Suprapubic skin (tissue), 4 donors: ENCODE measurements around the gene SPA17.

Source experiments
- CTCF ChIP-seq, 2 donors: fragments of 200-600 bp in 1 of 2; fragments of 450-650 bp in 1 of 2; sonication (generic) in 1 of 2; IDR thresholded peaks; one replicate each; pipeline ENCODE4 v1.5.1; 2016 to 2019; ENCODE audit warnings: antibody characterized with exemption in 2 of 2, mild to moderate bottlenecking in 1 of 2, moderate library complexity in 1 of 2
- EP300 ChIP-seq: sonication (generic); formaldehyde crosslinking; IDR thresholded peaks from one replicate; pipeline ENCODE4 v1.6.1; 2017; ENCODE audit warnings: antibody characterized with exemption
- POLR2A ChIP-seq, 2 donors: fragments of 450-650 bp; IDR thresholded peaks; one replicate each; pipeline ENCODE4 v1.6.1; 2017; ENCODE audit warnings: antibody characterized with exemption in 2 of 2, mild to moderate bottlenecking in 2 of 2, moderate library complexity in 2 of 2
- POLR2AphosphoS5 ChIP-seq, 3 donors: sonication (generic); formaldehyde crosslinking; IDR thresholded peaks; one replicate each; pipeline ENCODE4 v1.6.1; 2017; ENCODE audit warnings: antibody characterized with exemption in 3 of 3

GRCh38 chr11:124648610-124649009, 25.1 kb upstream of the SPA17 start:
- no peak for TF ChIP-seq POLR2A (IDR thresholded peaks at IDR 0.05)
- no peak for TF ChIP-seq POLR2AphosphoS5 (IDR thresholded peaks at IDR 0.05)
- no peak for TF ChIP-seq CTCF (IDR thresholded peaks at IDR 0.05)
- no peak for TF ChIP-seq EP300
